K562 (cell line): ENCODE results near the gene NCOA1. TPM values are rescaled to one million over a fixed set of nuclear protein-coding genes. Genes with fewer than 3 reads are reported as not detected.

ENCODE experiments used
- ATAC-seq: fragments of 200-7000 bp; cut with Tn5 transposase; 3 replicates; pipeline ENCODE4 v1.9.1; 2020; ENCODE audit warnings: moderate library complexity
- BruUV-seq: library from RNA; stranded (reverse); fragments of 400-500 nt; replicated peaks from 2 replicates; lab custom pipeline; 2021; lab: Mats Ljungman, UMichigan
- CTCF ChIA-PET: fragments of 300-600 bp; formaldehyde crosslinking; extraction: SDS; loops from one replicate; lab custom pipeline; 2021; ENCODE audit warnings: low intra/inter-chr PET ratio; lab: Yijun Ruan, JAX
- POLR2A ChIA-PET: fragments of 300-600, 350-650 bp; sonication (Branson Sonifier 250); formaldehyde crosslinking; extraction: SDS; loops from one replicate; lab custom pipeline; 2021; ENCODE audit warnings: antibody characterized with exemption, inconsistent platforms; lab: Yijun Ruan, JAX
- DNase-seq, 4 experiments: peaks; one replicate each; pipeline versions ENCODE4 v3.0.0 to v3.0.0-alpha.2; 2011 to 2018; ENCODE audit warnings: low spot score in 3 of 4, mixed read lengths in 3 of 4; ENCODE audit errors: extremely low read depth in 1 of 4
- FAIRE-seq: peaks from 2 replicates; lab custom pipeline; 2011; peaks lifted over from hg19 to GRCh38; lab: Jason Lieb, UNC
- H2AFZ ChIP-seq: 2 replicates; pipeline ENCODE4 v1.6.0; 2011; ENCODE audit warnings: low read depth, low read length, control low read depth, inconsistent platforms
- H3K27ac ChIP-seq: fragments of 200-600 bp; 3 replicates; pipeline ENCODE4 v1.8.0; 2011; ENCODE audit warnings: low read depth, mild to moderate bottlenecking, control low read depth, inconsistent platforms, low read length, moderate library complexity, mixed read lengths; ENCODE audit errors: extremely low read depth
- H3K27me3 ChIP-seq, 2 experiments: fragments of 300-600 bp in 1 of 2; 2 replicates in 1 of 2; 3 replicates in 1 of 2; pipeline versions ENCODE4 v1.6.0 to v1.8.0; 2011; ENCODE audit warnings: inconsistent platforms in 2 of 2, low read length in 2 of 2, mild to moderate bottlenecking in 1 of 2, mixed read lengths in 1 of 2, moderate library complexity in 1 of 2; ENCODE audit not compliant: control insufficient read depth in 2 of 2, insufficient read depth in 2 of 2
- H3K36me3 ChIP-seq: fragments of 300-600 bp; 3 replicates; pipeline ENCODE4 v1.8.0; 2011; ENCODE audit warnings: mild to moderate bottlenecking, low read length, inconsistent platforms; ENCODE audit not compliant: control insufficient read depth, insufficient read depth
- H3K4me1 ChIP-seq, 2 experiments: fragments of 200-600 bp in 1 of 2; replicated peaks in 1 of 2; 2 replicates in 1 of 2; 3 replicates in 1 of 2; pipeline versions ENCODE4 v1.5.1 to v1.8.0; 2011; ENCODE audit warnings: inconsistent platforms in 2 of 2, low read length in 2 of 2, mild to moderate bottlenecking in 1 of 2, mixed read lengths in 1 of 2, moderate library complexity in 1 of 2; ENCODE audit not compliant: control insufficient read depth in 2 of 2, insufficient read depth in 2 of 2
- H3K4me2 ChIP-seq: 2 replicates; pipeline ENCODE4 v1.6.1; 2011; ENCODE audit warnings: low read length, control low read depth, inconsistent platforms, mixed read lengths; ENCODE audit not compliant: insufficient read depth
- H3K4me3 ChIP-seq: fragments of 200-600 bp; sonication (generic), shearing (Covaris generic); 2 replicates; pipeline ENCODE4 v1.5.1; 2016; ENCODE audit warnings: control low read depth, inconsistent platforms
- H3K79me2 ChIP-seq: fragments of 200-600 bp; 3 replicates; pipeline ENCODE4 v1.8.0; 2011; ENCODE audit warnings: low read length, inconsistent platforms; ENCODE audit not compliant: control insufficient read depth, insufficient read depth
- H3K9ac ChIP-seq, 2 experiments: 2 replicates each; pipeline versions ENCODE4 v1.6.0 to v1.6.1; 2011; ENCODE audit warnings: low read depth in 2 of 2, low read length in 2 of 2, control low read depth in 1 of 2, inconsistent platforms in 1 of 2, mild to moderate bottlenecking in 1 of 2, mixed read lengths in 1 of 2; ENCODE audit not compliant: insufficient read depth in 1 of 2
- H3K9me1 ChIP-seq: one replicate; pipeline ENCODE4 v1.6.0; 2011; ENCODE audit warnings: inconsistent platforms, mild to moderate bottlenecking, low read length, moderate library complexity; ENCODE audit not compliant: control insufficient read depth, insufficient read depth
- H3K9me3 ChIP-seq: replicated peaks from 2 replicates; pipeline ENCODE4 v1.5.1; 2011; ENCODE audit warnings: low read depth, low read length, inconsistent platforms; ENCODE audit not compliant: control insufficient read depth, insufficient read depth
- H4K20me1 ChIP-seq: replicated peaks from 2 replicates; pipeline ENCODE4 v1.6.1; 2011; ENCODE audit warnings: low read length, inconsistent platforms, mixed read lengths; ENCODE audit not compliant: control insufficient read depth, insufficient read depth
- BCOR ChIP-seq: fragments of 450-650 bp; IDR thresholded peaks from 2 replicates; pipeline ENCODE4 v1.6.1; 2016
- BRD4 ChIP-seq: fragments of 200-600 bp; sonication (generic); IDR thresholded peaks from 2 replicates; pipeline ENCODE4 v1.6.1; 2017; ENCODE audit warnings: inconsistent platforms
- CEBPG ChIP-seq, 3 experiments: fragments of 200-800 bp in 1 of 3; sonication (Bioruptor generic) in 1 of 3; sonication (generic) in 1 of 3; formaldehyde crosslinking in 1 of 3; IDR thresholded peaks in 2 of 3; conservative IDR thresholded peaks in 1 of 3; 2 replicates each; pipeline versions ENCODE4 v1.6.1 to v1.8.0; 2016 to 2022; ENCODE audit warnings: missing compliant biosample characterization in 2 of 3, missing genetic modification characterization in 2 of 3, mild to moderate bottlenecking in 1 of 3, missing genetic modification reagents in 1 of 3
- DPF2 ChIP-seq: fragments of 450-650 bp; IDR thresholded peaks from 2 replicates; pipeline ENCODE4 v1.6.1; 2016
- HDAC6 ChIP-seq: IDR thresholded peaks from 2 replicates; pipeline ENCODE4 v1.6.1; 2012; ENCODE audit warnings: low read depth, mild to moderate bottlenecking, control low read depth, inconsistent platforms, low read length, moderate library complexity
- MAFG ChIP-seq: fragments of 450-650 bp; conservative IDR thresholded peaks from 2 replicates; pipeline ENCODE4 v1.6.1; 2016; ENCODE audit warnings: missing genetic modification characterization, missing compliant biosample characterization
- MTA3 ChIP-seq: fragments of 450-650 bp; formaldehyde crosslinking; IDR thresholded peaks from 2 replicates; pipeline ENCODE4 v1.6.1; 2017; ENCODE audit warnings: mild to moderate bottlenecking, borderline replicate concordance
- NR1H2 ChIP-seq: sonication (generic); formaldehyde crosslinking; IDR thresholded peaks from 2 replicates; pipeline ENCODE4 v1.4.0; 2020; ENCODE audit warnings: mild to moderate bottlenecking, missing genetic modification reagents
- POLR2H ChIP-seq: IDR thresholded peaks from 2 replicates; pipeline ENCODE4 v1.6.1; 2016; ENCODE audit warnings: missing genetic modification characterization, low read depth, mild to moderate bottlenecking, control low read depth, missing compliant biosample characterization, moderate library complexity
- POLR3G ChIP-seq: IDR thresholded peaks from 2 replicates; pipeline ENCODE4 v1.6.1; 2011; ENCODE audit not compliant: insufficient read length, insufficient replicate concordance; ENCODE audit errors: extremely low read depth
- RHOXF2B ChIP-seq: fragments of 250-450 bp; sonication (Bioruptor Pico); conservative IDR thresholded peaks from 2 replicates; pipeline ENCODE4 v1.5.1; 2021
- SMAD1 ChIP-seq: fragments of 150-350 bp; IDR thresholded peaks from 2 replicates; pipeline ENCODE4 v1.6.1; 2014; ENCODE audit warnings: low read length, low read depth; ENCODE audit not compliant: partially characterized antibody
- SMAD3 ChIP-seq: fragments of 450-650 bp; formaldehyde crosslinking; conservative IDR thresholded peaks from 2 replicates; pipeline ENCODE4 v1.4.0; 2020; ENCODE audit warnings: mild to moderate bottlenecking
- SMARCE1 ChIP-seq: fragments of 450-650 bp; IDR thresholded peaks from 2 replicates; pipeline ENCODE4 v1.7.1; 2016; ENCODE audit warnings: mild to moderate bottlenecking
- SNIP1 ChIP-seq: fragments of 450-650 bp; IDR thresholded peaks from 2 replicates; pipeline ENCODE4 v1.7.1; 2017; ENCODE audit warnings: low read depth, mild to moderate bottlenecking
- TGIF2 ChIP-seq: sonication (generic); formaldehyde crosslinking; IDR thresholded peaks from 2 replicates; pipeline ENCODE4 v1.8.1; 2022; ENCODE audit warnings: mild to moderate bottlenecking, missing genetic modification reagents, moderate library complexity
- ZFP36 ChIP-seq: fragments of 150-350 bp; IDR thresholded peaks from 2 replicates; pipeline ENCODE4 v1.6.1; 2018; ENCODE audit warnings: low read length, low read depth; ENCODE audit not compliant: partially characterized antibody
- ZFPM2 ChIP-seq: fragments of 250-450 bp; sonication (Bioruptor Pico); IDR thresholded peaks from 2 replicates; pipeline ENCODE4 v1.5.1; 2022; ENCODE audit warnings: mild to moderate bottlenecking
- ZNF197 ChIP-seq: fragments of 200-800 bp; sonication (Bioruptor generic); IDR thresholded peaks from 2 replicates; pipeline ENCODE4 v1.6.1; 2016; ENCODE audit warnings: low read depth, missing genetic modification characterization, missing compliant biosample characterization
- ZNF384 ChIP-seq: IDR thresholded peaks from 2 replicates; pipeline ENCODE4 v1.6.1; 2012; ENCODE audit warnings: low read depth, low read length, improper control_type of control experiment
- ZNF518B ChIP-seq: fragments of 250-450 bp; sonication (Bioruptor Pico); IDR thresholded peaks from 2 replicates; pipeline ENCODE4 v1.5.0; 2021; ENCODE audit warnings: mild to moderate bottlenecking, moderate library complexity
- WGBS: fragments of 100-300 bp; shearing (Covaris generic); methylation state at CpG from one replicate; pipeline ENCODE4 v1.1.6; 2016; ENCODE audit warnings: low coverage, mixed read lengths; ENCODE audit not compliant: insufficient coverage; ENCODE audit errors: missing lambda C conversion rate; 5-methylcytosine and 5-hydroxymethylcytosine counted together
- in situ Hi-C: fragments of 300-500 bp; cut with MboI; formaldehyde crosslinking; loops from 4 replicates; pipeline ENCODE4 v1.15.0; 2018; ENCODE audit warnings: inconsistent platforms, mixed read lengths
- intact Hi-C: fragments of 100-400 bp; cut with micrococcal nuclease; formaldehyde crosslinking; loops from 2 replicates; pipeline ENCODE4 v1.14.2; 2022
- polyA plus RNA-seq, 8 experiments: library from polyadenylated mRNA; depleted of rRNA in 4 of 8; stranded (reverse) in 5 of 8; unstranded in 3 of 8; fragments of >200 nt; fragmentation: Nextera tagmentation in 2 of 8; fragmentation: Illumina TruSeq in 1 of 8; extraction: Ambion mirVana in 2 of 8; extraction: Trizol in 1 of 8; gene quantifications; 2 replicates each; pipeline versions ENCODE4 v1.2.1 to v1.2.3, GENCODE V29; 2011 to 2014; ENCODE audit warnings: inconsistent platforms in 1 of 8, missing spikeins in 1 of 8
- total RNA-seq, 7 experiments: library from RNA; depleted of rRNA in 6 of 7; stranded (reverse); fragments of >200 nt in 6 of 7; fragmentation: Illumina TruSeq in 2 of 7; extraction: Trizol in 2 of 7; gene quantifications; 2 replicates each; pipeline versions ENCODE4 v1.2.1 to v1.2.3, GENCODE V29; 2011 to 2021; ENCODE audit warnings: low replicate concordance in 1 of 7
- TF ChIP-seq, protein P1 (sequence below): IDR thresholded peaks from 2 replicates; pipeline ENCODE4 v1.6.1; 2011; ENCODE audit not compliant: insufficient read length; ENCODE audit errors: extremely low read depth

Gene NCOA1
- total and polyA plus RNA-seq, 9 of the 15 experiments (the other 6 are each of a cell fraction or from before 2014, with no cell fraction given), result 4.9 to 25.7 (median 17.0) TPM

DNA sequence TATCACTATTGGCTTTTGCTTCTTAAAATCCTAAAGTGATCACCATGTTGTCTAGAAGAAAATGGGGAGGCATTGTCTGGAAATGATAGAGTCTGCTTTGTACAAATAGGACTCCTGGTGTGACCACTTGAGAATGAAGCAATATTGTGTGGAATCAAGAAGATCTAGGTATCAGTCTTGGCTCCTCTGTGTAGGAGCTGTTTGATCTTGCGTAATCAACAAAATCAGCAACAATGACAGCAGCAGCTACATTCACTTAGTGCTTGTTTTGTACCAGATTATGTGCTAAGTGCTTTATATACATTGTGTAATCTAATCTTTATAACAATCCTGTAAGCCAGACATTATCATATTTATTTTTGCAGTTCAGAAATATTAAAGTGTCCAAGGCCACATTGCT, 17.8 kb downstream of the NCOA1 start:
- intact Hi-C loops, result no loop called here
- in situ Hi-C loops, result no loop called here
- no peak for FAIRE-seq
- Histone ChIP-seq H3K9ac (no peak overlapping the region), H3K9me3 (no peaks in the 10 kb centered on the region), H2AFZ (no peak overlapping the region), H3K36me3 (no peaks in the 10 kb centered on the region), H3K27me3 (no peaks in the 10 kb centered on the region), H3K27ac (no peak overlapping the region), H3K4me2 (0 out of 2 replicates have a peak overlapping the region, but pooled peaks have one; percentile 13), H3K9me1 (no peaks in the 10 kb centered on the region), H3K4me1 (peaks cover 0 to 20% of the 10 kb centered on the region in 2 experiments; a peak in 3 of 5 replicates), H4K20me1 (no peaks in the 10 kb centered on the region; the same call in 1 of the 2 replicates), H3K4me3 (no peak overlapping the region), H3K79me2 (peaks cover 86% of the 10 kb centered on the region)
- POLR2A ChIA-PET, result interaction anchor here (0.5 to 5.0 kb wide), 3 partner anchors 8 to 633 kb away, joined by 3 to 33 read pairs (median 3); no protein-coding TSS in a partner anchor
- ATAC-seq, result peak; percentile 47
- no TSS peak for BruUV-seq
- 81% methylated on average over 1 of the region's 1 CpG for WGBS
- CTCF ChIA-PET, result no interaction called here
- no peak for DNase-seq
- TF ChIP-seq ZFPM2 (CRISPR knock-in tag), result no peak
- no peak for TF ChIP-seq BRD4
- TF ChIP-seq DPF2, result 0 out of 2 replicates have a peak, but pooled peaks have one; percentile 39
- TF ChIP-seq NR1H2, result no peak
- no peak for TF ChIP-seq ZNF518B
- no peak for TF ChIP-seq TGIF2 (CRISPR knock-in tag)
- no peak for TF ChIP-seq BCOR
- TF ChIP-seq ZNF384, result no peak
- no peak for TF ChIP-seq SMARCE1
- TF ChIP-seq, protein P1, sequence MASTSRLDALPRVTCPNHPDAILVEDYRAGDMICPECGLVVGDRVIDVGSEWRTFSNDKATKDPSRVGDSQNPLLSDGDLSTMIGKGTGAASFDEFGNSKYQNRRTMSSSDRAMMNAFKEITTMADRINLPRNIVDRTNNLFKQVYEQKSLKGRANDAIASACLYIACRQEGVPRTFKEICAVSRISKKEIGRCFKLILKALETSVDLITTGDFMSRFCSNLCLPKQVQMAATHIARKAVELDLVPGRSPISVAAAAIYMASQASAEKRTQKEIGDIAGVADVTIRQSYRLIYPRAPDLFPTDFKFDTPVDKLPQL, result no peak
- no peak for TF ChIP-seq SNIP1
- TF ChIP-seq CEBPG (CRISPR knock-in tag; IDR thresholded peaks at IDR 0.05), result peak; percentile 82
- peak; percentile 96 to 99 for TF ChIP-seq CEBPG (tag; conservative IDR thresholded peaks at IDR 0.05 in 1 of 2, IDR thresholded peaks at IDR 0.05 in 1 of 2)
- TF ChIP-seq POLR3G, result no peak
- no peak for TF ChIP-seq ZNF197 (CRISPR knock-in tag)
- no peak for TF ChIP-seq ZFP36
- no peak for TF ChIP-seq MTA3
- no peak for TF ChIP-seq MAFG (tag)
- TF ChIP-seq SMAD3 (CRISPR knock-in tag), result no peak
- TF ChIP-seq POLR2H (tag), result no peak
- no peak for TF ChIP-seq RHOXF2B (CRISPR knock-in tag)
- TF ChIP-seq HDAC6, result no peak
- no peak for TF ChIP-seq SMAD1
